ENCODE results near the gene ARL3.

DNA sequence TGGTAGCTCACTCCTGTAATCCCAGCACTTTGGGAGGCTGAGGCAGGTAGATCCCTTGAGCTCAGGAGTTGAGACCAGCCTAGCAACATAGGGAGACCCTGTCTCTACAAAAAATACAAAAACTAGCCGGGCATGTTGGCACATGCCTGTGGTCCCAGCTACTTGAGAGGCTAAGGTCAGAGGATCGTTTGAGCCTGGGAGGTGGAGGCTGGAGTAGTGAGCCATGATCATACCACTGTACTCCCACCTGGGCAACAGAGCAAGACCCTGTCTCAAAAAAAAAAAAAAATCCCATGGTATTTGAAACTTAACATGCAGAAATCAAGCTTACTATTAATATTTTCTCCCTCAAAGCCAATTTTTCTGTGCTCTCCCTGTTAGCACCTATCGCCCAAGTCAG is 6.1 kb upstream of the ARL3 start:
- TF ChIP-seq JUN (CRISPR knock-in tag; IDR thresholded peaks at IDR 0.05): no peak
- TF ChIP-seq, protein P1, sequence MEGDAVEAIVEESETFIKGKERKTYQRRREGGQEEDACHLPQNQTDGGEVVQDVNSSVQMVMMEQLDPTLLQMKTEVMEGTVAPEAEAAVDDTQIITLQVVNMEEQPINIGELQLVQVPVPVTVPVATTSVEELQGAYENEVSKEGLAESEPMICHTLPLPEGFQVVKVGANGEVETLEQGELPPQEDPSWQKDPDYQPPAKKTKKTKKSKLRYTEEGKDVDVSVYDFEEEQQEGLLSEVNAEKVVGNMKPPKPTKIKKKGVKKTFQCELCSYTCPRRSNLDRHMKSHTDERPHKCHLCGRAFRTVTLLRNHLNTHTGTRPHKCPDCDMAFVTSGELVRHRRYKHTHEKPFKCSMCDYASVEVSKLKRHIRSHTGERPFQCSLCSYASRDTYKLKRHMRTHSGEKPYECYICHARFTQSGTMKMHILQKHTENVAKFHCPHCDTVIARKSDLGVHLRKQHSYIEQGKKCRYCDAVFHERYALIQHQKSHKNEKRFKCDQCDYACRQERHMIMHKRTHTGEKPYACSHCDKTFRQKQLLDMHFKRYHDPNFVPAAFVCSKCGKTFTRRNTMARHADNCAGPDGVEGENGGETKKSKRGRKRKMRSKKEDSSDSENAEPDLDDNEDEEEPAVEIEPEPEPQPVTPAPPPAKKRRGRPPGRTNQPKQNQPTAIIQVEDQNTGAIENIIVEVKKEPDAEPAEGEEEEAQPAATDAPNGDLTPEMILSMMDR (IDR thresholded peaks at IDR 0.05): no peak

Data from WTC11 (cell line).